HCT116 (cell line): ENCODE measurements around the gene TNFSF9. TPM values are rescaled to one million over a fixed set of nuclear protein-coding genes. Genes with fewer than 3 reads are reported as not detected.

Experiments used
- ATAC-seq: fragments of 200-7000 bp; cut with Tn5 transposase; 2 replicates; pipeline ENCODE4 v1.9.1; 2020; ENCODE audit warnings: mild to moderate bottlenecking, moderate library complexity
- BruUV-seq: library from RNA; stranded (reverse); fragments of 400-500 nt; replicated peaks from 2 replicates; lab custom pipeline; 2021; lab: Mats Ljungman, UMichigan
- CTCF ChIA-PET: fragments of 300-600 bp; sonication (Branson Sonifier 250); formaldehyde crosslinking; loops from one replicate; lab custom pipeline; 2021; ENCODE audit warnings: antibody characterized with exemption; lab: Charles Lee
- POLR2A ChIA-PET: fragments of 300-600, 350-600 bp; sonication (Branson Sonifier 250); formaldehyde crosslinking; loops from one replicate; lab custom pipeline; 2021; ENCODE audit warnings: antibody characterized with exemption; lab: Charles Lee
- RAD21 ChIA-PET, 2 experiments: fragments of 300-600 bp; sonication (Branson Sonifier 250); formaldehyde crosslinking; loops; one replicate each; lab custom pipeline; 2023; ENCODE audit warnings: low total read pairs in 2 of 2; ENCODE audit not compliant: uncharacterized antibody in 2 of 2, unreplicated experiment in 2 of 2, low non-redundant PET in 1 of 2; lab: Charles Lee
- DNase-seq: peaks from one replicate; pipeline ENCODE4 v3.0.0-alpha.2; 2010; ENCODE audit warnings: low read depth, low spot score
- H2AFZ ChIP-seq: fragments of 200-600 bp; shearing (Covaris generic), sonication (generic); 2 replicates; pipeline ENCODE4 v1.6.1; 2017; ENCODE audit warnings: low read depth, mixed run types, mixed read lengths, antibody characterized with exemption, low read length; ENCODE audit not compliant: poor library complexity, severe bottlenecking
- H3K27ac ChIP-seq: 2 replicates; pipeline ENCODE4 v1.5.1; 2012; ENCODE audit warnings: low read depth, low read length
- H3K27me3 ChIP-seq: fragments of 200-600 bp; sonication (generic); 2 replicates; pipeline ENCODE4 v1.6.1; 2016; ENCODE audit warnings: mixed run types, low read length, mixed read lengths; ENCODE audit not compliant: insufficient read depth
- H3K36me3 ChIP-seq, 2 experiments: fragments of 200-500 bp in 1 of 2; fragments of 200-600 bp in 1 of 2; sonication (Bioruptor generic) in 1 of 2; sonication (generic) in 1 of 2; 2 replicates each; pipeline versions ENCODE4 v1.5.1 to v1.6.1; 2014 to 2016; ENCODE audit warnings: low read length in 2 of 2, inconsistent platforms in 1 of 2, mixed read lengths in 1 of 2, mixed run types in 1 of 2; ENCODE audit not compliant: insufficient read depth in 2 of 2, control insufficient read depth in 1 of 2
- H3K4me1 ChIP-seq, 2 experiments: fragments of 200-600 bp in 1 of 2; sonication (generic) in 1 of 2; 2 replicates each; pipeline versions ENCODE4 v1.5.1 to v1.6.1; 2012 to 2017; ENCODE audit warnings: low read length in 2 of 2, inconsistent platforms in 1 of 2, mild to moderate bottlenecking in 1 of 2, mixed read lengths in 1 of 2, mixed run types in 1 of 2, moderate library complexity in 1 of 2; ENCODE audit not compliant: insufficient read depth in 2 of 2, control insufficient read depth in 1 of 2
- H3K4me2 ChIP-seq: fragments of 200-600 bp; sonication (generic); 2 replicates; pipeline ENCODE4 v1.6.1; 2017; ENCODE audit warnings: mixed run types, low read length, mixed read lengths
- H3K4me3 ChIP-seq, 2 experiments: fragments of 200-600 bp in 1 of 2; sonication (generic) in 1 of 2; replicated peaks in 1 of 2; 2 replicates each; pipeline ENCODE4 v1.5.1; 2011 to 2016; ENCODE audit warnings: low read length in 2 of 2, control low read depth in 1 of 2, low read depth in 1 of 2, mild to moderate bottlenecking in 1 of 2, mixed read lengths in 1 of 2, mixed run types in 1 of 2
- H3K79me2 ChIP-seq: fragments of 200-600 bp; sonication (generic); 2 replicates; pipeline ENCODE4 v1.6.1; 2017; ENCODE audit warnings: mild to moderate bottlenecking, mixed run types, low read length, moderate library complexity, mixed read lengths; ENCODE audit not compliant: insufficient read depth
- H3K9ac ChIP-seq: fragments of 200-600 bp; sonication (generic); 2 replicates; pipeline ENCODE4 v1.6.1; 2016; ENCODE audit warnings: low read length, mixed read lengths
- H3K9me2 ChIP-seq: fragments of 200-600 bp; sonication (generic), shearing (Covaris generic); 2 replicates; pipeline ENCODE4 v1.6.1; 2017; ENCODE audit warnings: mixed run types, mild to moderate bottlenecking, moderate library complexity; ENCODE audit not compliant: insufficient read depth
- H3K9me3 ChIP-seq, 2 experiments: fragments of 200-500 bp in 1 of 2; fragments of 200-600 bp in 1 of 2; sonication (Bioruptor generic) in 1 of 2; sonication (generic) in 1 of 2; 2 replicates each; pipeline ENCODE4 v1.6.1; 2014 to 2017; ENCODE audit warnings: low read length in 2 of 2, mixed read lengths in 2 of 2, inconsistent platforms in 1 of 2, low read depth in 1 of 2, mild to moderate bottlenecking in 1 of 2, mixed run types in 1 of 2, moderate library complexity in 1 of 2; ENCODE audit not compliant: control insufficient read depth in 1 of 2, insufficient read depth in 1 of 2
- H4K20me1 ChIP-seq: fragments of 200-600 bp; sonication (generic), shearing (Covaris generic); 2 replicates; pipeline ENCODE4 v1.6.1; 2017; ENCODE audit warnings: mixed run types, mild to moderate bottlenecking, moderate library complexity; ENCODE audit not compliant: insufficient read depth
- EGR1 ChIP-seq: IDR thresholded peaks from 2 replicates; pipeline ENCODE4 v1.6.1; 2012; ENCODE audit warnings: low read depth
- EZH2 ChIP-seq: fragments of 200-600 bp; sonication (generic); IDR thresholded peaks from 2 replicates; pipeline ENCODE4 v1.6.1; 2017; ENCODE audit warnings: antibody characterized with exemption, mixed run types
- EZH2phosphoT487 ChIP-seq: fragments of 200-600 bp; IDR thresholded peaks from 2 replicates; pipeline ENCODE4 v1.6.1; 2018; ENCODE audit warnings: antibody characterized with exemption, borderline replicate concordance
- FOSL1 ChIP-seq: IDR thresholded peaks from 2 replicates; pipeline ENCODE4 v1.6.1; 2012; ENCODE audit warnings: low read depth
- JUND ChIP-seq: IDR thresholded peaks from 2 replicates; pipeline ENCODE4 v1.6.1; 2012
- POLR2A ChIP-seq: IDR thresholded peaks from 2 replicates; pipeline ENCODE4 v1.7.0; 2011; ENCODE audit warnings: borderline replicate concordance; ENCODE audit not compliant: insufficient read depth, insufficient read length; ENCODE audit errors: extremely low read depth
- SIN3A ChIP-seq: IDR thresholded peaks from 2 replicates; pipeline ENCODE4 v1.6.1; 2012; ENCODE audit warnings: low read depth
- SP1 ChIP-seq: IDR thresholded peaks from 2 replicates; pipeline ENCODE4 v1.6.1; 2012; ENCODE audit warnings: low read depth
- SRF ChIP-seq: IDR thresholded peaks from 2 replicates; pipeline ENCODE4 v1.6.1; 2012; ENCODE audit warnings: low read depth
- ZBTB33 ChIP-seq: IDR thresholded peaks from 2 replicates; pipeline ENCODE4 v1.6.1; 2011; ENCODE audit warnings: mild to moderate bottlenecking, low read length, moderate library complexity; ENCODE audit not compliant: insufficient replicate concordance; ENCODE audit errors: extremely low read depth
- ZNF274 ChIP-seq: fragments of 200-500 bp; sonication (Bioruptor generic); IDR thresholded peaks from 2 replicates; pipeline ENCODE4 v1.6.1; 2014; ENCODE audit warnings: mild to moderate bottlenecking, low read depth, low read length, inconsistent platforms
- intact Hi-C: fragments of 100-400 bp; cut with micrococcal nuclease; formaldehyde crosslinking; loops from 2 replicates; pipeline ENCODE4 v1.10.0; 2022
- total RNA-seq: library from RNA; stranded (reverse); gene quantifications from one replicate; pipeline ENCODE4 v1.2.1, GENCODE V29; 2021; ENCODE audit not compliant: unreplicated experiment

Gene TNFSF9
- total RNA-seq, 1 experiment from 2014 or later, result 25.1 TPM

GRCh38 chr19:6532244-6532999 lies 1.6 kb downstream of the TNFSF9 start:
- no peaks in the 10 kb centered on the region for H3K9me3 ChIP-seq
- H3K36me3 ChIP-seq, result peaks cover 8 to 18% of the 10 kb centered on the region in 2 experiments; a peak in 3 of 4 replicates
- TF ChIP-seq EGR1 (peak; percentile 35; the same call in 1 of the 2 replicates), SRF (no peak)
- no peaks in the 10 kb centered on the region for H4K20me1 ChIP-seq
- no peaks in the 10 kb centered on the region for H3K27me3 ChIP-seq
- H3K79me2 ChIP-seq, result peaks cover 27% of the 10 kb centered on the region
- BruUV-seq, result TSS peak; percentile 82
- ChIA-PET RAD21 (no interaction called here), CTCF (no interaction called here), POLR2A (no interaction called here)
- H3K9ac ChIP-seq, result peak overlapping the region; percentile 95
- no peak overlapping the region for H2AFZ ChIP-seq
- H3K4me3 ChIP-seq, result peak overlapping the region; percentile 91 to 95
- DNase-seq, result no peak
- ATAC-seq, result no peak
- intact Hi-C loops, result no loop called here
- peak overlapping the region; percentile 68 for H3K27ac ChIP-seq
- H3K4me2 ChIP-seq, result peak overlapping the region; percentile 97
- H3K4me1 ChIP-seq, result peaks cover 25 to 52% of the 10 kb centered on the region in 2 experiments
- no peaks in the 10 kb centered on the region for H3K9me2 ChIP-seq

GRCh38 chr19:6533000-6533328 lies 2.1 kb downstream of the TNFSF9 start:
- H3K27me3 ChIP-seq, result no peaks in the 10 kb centered on the region
- intact Hi-C loops, result no loop called here
- H3K36me3 ChIP-seq, result peaks cover 8 to 18% of the 10 kb centered on the region in 2 experiments; a peak in 3 of 4 replicates
- ATAC-seq (no peak), DNase-seq (no peak)
- BruUV-seq, result no TSS peak
- peak overlapping the region; percentile 97 for H3K4me2 ChIP-seq
- ChIA-PET CTCF (no interaction called here), RAD21 (no interaction called here)
- H3K27ac ChIP-seq, result peak overlapping the region; percentile 68; the same call in 1 of the 2 replicates
- H3K9me2 ChIP-seq, result no peaks in the 10 kb centered on the region
- no peak overlapping the region for H3K9ac ChIP-seq
- H3K4me3 ChIP-seq, result no peak overlapping the region
- H4K20me1 ChIP-seq, result no peaks in the 10 kb centered on the region
- no peak overlapping the region for H2AFZ ChIP-seq
- H3K9me3 ChIP-seq, result no peaks in the 10 kb centered on the region
- H3K4me1 ChIP-seq, result peaks cover 30 to 57% of the 10 kb centered on the region in 2 experiments
- TF ChIP-seq ZBTB33 (no peak), SIN3A (no peak), ZNF274 (no peak), EZH2 (no peak), JUND (no peak), SRF (no peak), FOSL1 (no peak), EZH2phosphoT487 (no peak), SP1 (no peak), POLR2A (no peak)
- TF ChIP-seq, all 23 proteins: peak for 0
- POLR2A ChIA-PET, result no interaction called here
- H3K79me2 ChIP-seq, result peaks cover 27% of the 10 kb centered on the region
